Liver (tissue), 2 donors: ENCODE data around the gene FAU.

Experiments used
- FOXA2 ChIP-seq: IDR thresholded peaks from 2 replicates; pipeline ENCODE4 v1.6.1; 2016; ENCODE audit warnings: antibody characterized with exemption
- TF ChIP-seq, protein P1 (sequence below): IDR thresholded peaks from 2 replicates; pipeline ENCODE4 v1.6.1; 2016; ENCODE audit warnings: antibody characterized with exemption, mild to moderate bottlenecking
- TF ChIP-seq, protein P2 (sequence below): fragments of 150-350 bp; IDR thresholded peaks from 2 replicates; pipeline ENCODE4 v1.5.1; 2017; ENCODE audit warnings: improper control_type of control experiment, low read depth, low read length; ENCODE audit not compliant: missing input control
- donor health status: healthy.

DNA sequence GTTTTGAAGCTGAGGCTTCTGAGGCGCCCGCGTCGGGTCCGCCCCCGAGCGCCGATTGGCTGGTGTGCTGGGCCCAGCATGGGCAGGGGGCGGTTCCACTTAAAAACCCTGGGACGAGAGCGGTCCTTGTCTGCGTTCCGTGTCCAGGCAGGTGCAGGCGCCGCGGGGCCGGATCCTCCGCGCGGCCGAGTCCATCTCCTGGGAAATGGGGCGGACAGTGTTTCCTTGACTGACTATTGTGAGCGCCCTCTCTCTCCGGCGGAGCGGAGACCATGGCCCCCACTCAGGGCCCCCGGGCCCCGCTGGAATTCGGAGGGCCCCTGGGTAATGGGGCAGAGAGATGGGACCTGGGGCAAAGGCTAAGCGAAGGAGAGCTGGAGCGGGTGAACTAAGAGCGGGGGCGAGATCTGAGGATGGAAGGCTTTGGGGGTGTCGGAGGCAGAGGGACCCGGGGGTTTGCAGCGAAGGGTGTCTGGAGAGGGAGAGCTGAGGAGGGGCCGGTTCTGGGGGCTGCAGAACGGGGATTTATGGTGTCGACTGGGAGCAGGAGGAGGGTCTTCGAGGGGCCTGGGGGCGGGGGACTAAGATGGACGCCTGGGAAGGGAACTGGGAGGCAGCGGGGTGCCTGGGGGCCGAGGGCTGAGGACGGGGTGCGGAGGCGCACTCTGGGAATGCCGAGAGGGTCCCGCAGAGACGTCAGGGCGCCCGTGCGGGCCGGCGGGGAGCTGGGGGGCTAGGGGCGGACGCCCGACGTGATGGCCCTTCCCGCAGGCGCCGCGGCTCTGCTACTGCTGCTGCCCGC is 10.0 kb downstream of the FAU start, which contains the start of gene TM7SF2:
- TF ChIP-seq FOXA2: no peak
- TF ChIP-seq, protein P1, sequence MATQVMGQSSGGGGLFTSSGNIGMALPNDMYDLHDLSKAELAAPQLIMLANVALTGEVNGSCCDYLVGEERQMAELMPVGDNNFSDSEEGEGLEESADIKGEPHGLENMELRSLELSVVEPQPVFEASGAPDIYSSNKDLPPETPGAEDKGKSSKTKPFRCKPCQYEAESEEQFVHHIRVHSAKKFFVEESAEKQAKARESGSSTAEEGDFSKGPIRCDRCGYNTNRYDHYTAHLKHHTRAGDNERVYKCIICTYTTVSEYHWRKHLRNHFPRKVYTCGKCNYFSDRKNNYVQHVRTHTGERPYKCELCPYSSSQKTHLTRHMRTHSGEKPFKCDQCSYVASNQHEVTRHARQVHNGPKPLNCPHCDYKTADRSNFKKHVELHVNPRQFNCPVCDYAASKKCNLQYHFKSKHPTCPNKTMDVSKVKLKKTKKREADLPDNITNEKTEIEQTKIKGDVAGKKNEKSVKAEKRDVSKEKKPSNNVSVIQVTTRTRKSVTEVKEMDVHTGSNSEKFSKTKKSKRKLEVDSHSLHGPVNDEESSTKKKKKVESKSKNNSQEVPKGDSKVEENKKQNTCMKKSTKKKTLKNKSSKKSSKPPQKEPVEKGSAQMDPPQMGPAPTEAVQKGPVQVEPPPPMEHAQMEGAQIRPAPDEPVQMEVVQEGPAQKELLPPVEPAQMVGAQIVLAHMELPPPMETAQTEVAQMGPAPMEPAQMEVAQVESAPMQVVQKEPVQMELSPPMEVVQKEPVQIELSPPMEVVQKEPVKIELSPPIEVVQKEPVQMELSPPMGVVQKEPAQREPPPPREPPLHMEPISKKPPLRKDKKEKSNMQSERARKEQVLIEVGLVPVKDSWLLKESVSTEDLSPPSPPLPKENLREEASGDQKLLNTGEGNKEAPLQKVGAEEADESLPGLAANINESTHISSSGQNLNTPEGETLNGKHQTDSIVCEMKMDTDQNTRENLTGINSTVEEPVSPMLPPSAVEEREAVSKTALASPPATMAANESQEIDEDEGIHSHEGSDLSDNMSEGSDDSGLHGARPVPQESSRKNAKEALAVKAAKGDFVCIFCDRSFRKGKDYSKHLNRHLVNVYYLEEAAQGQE: peak; percentile 90
- TF ChIP-seq, protein P2, sequence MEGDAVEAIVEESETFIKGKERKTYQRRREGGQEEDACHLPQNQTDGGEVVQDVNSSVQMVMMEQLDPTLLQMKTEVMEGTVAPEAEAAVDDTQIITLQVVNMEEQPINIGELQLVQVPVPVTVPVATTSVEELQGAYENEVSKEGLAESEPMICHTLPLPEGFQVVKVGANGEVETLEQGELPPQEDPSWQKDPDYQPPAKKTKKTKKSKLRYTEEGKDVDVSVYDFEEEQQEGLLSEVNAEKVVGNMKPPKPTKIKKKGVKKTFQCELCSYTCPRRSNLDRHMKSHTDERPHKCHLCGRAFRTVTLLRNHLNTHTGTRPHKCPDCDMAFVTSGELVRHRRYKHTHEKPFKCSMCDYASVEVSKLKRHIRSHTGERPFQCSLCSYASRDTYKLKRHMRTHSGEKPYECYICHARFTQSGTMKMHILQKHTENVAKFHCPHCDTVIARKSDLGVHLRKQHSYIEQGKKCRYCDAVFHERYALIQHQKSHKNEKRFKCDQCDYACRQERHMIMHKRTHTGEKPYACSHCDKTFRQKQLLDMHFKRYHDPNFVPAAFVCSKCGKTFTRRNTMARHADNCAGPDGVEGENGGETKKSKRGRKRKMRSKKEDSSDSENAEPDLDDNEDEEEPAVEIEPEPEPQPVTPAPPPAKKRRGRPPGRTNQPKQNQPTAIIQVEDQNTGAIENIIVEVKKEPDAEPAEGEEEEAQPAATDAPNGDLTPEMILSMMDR: no peak
